Keratinocyte (primary cell): ENCODE measurements around the gene TICAM1. TPM values are rescaled to one million over a fixed set of nuclear protein-coding genes. Genes with fewer than 3 reads are reported as not detected.
A peak's percentile ranks its signal among the peaks of the same experiment; 100 is the strongest.

Experiments
- DNase-seq: peaks from one replicate; pipeline ENCODE4 v3.0.0-alpha.2; 2011; ENCODE audit warnings: low read depth, missing footprints, low spot score
- FAIRE-seq: peaks from 2 replicates; lab custom pipeline; 2011; peaks lifted over from hg19 to GRCh38; lab: Jason Lieb, UNC
- H2AFZ ChIP-seq: 2 replicates; pipeline ENCODE4 v1.6.0; 2012; ENCODE audit warnings: low read length, control low read depth, inconsistent platforms; ENCODE audit not compliant: control insufficient read depth
- H3K27ac ChIP-seq: 2 replicates; pipeline ENCODE4 v1.5.1; 2011; ENCODE audit warnings: low read length; ENCODE audit not compliant: control insufficient read depth, insufficient read depth
- H3K27me3 ChIP-seq: 3 replicates; pipeline ENCODE4 v1.6.0; 2011; ENCODE audit warnings: low read length; ENCODE audit not compliant: control insufficient read depth, insufficient read depth; ENCODE audit errors: extremely low read depth
- H3K36me3 ChIP-seq, 2 experiments: 2 replicates in 1 of 2; 3 replicates in 1 of 2; pipeline ENCODE4 v1.5.1; 2011; ENCODE audit warnings: low read length in 2 of 2, mild to moderate bottlenecking in 1 of 2; ENCODE audit not compliant: control insufficient read depth in 2 of 2, insufficient read depth in 2 of 2; ENCODE audit errors: extremely low read depth in 1 of 2
- H3K4me1 ChIP-seq: 3 replicates; pipeline ENCODE4 v1.5.1; 2011; ENCODE audit warnings: low read length; ENCODE audit not compliant: control insufficient read depth, insufficient read depth; ENCODE audit errors: extremely low read depth
- H3K4me2 ChIP-seq: 3 replicates; pipeline ENCODE4 v1.6.0; 2011; ENCODE audit warnings: low read depth, low read length; ENCODE audit not compliant: control insufficient read depth, insufficient read depth; ENCODE audit errors: extremely low read depth
- H3K4me3 ChIP-seq, 3 experiments: fragments of 200-600 bp in 1 of 3; sonication (generic) in 1 of 3; 2 replicates in 2 of 3; 3 replicates in 1 of 3; pipeline ENCODE4 v1.5.1; 2011 to 2016; ENCODE audit warnings: low read length in 3 of 3, mild to moderate bottlenecking in 3 of 3, control low read depth in 2 of 3, inconsistent platforms in 1 of 3, low read depth in 1 of 3, mixed read lengths in 1 of 3, mixed run types in 1 of 3, moderate library complexity in 1 of 3; ENCODE audit not compliant: control insufficient read depth in 2 of 3, insufficient read depth in 2 of 3; ENCODE audit errors: extremely low read depth in 1 of 3
- H3K79me2 ChIP-seq: 2 replicates; pipeline ENCODE4 v1.6.0; 2012; ENCODE audit warnings: low read length; ENCODE audit not compliant: control insufficient read depth, insufficient read depth
- H3K9ac ChIP-seq: 3 replicates; pipeline ENCODE4 v1.6.0; 2011; ENCODE audit warnings: low read length; ENCODE audit not compliant: control insufficient read depth, insufficient read depth; ENCODE audit errors: extremely low read depth
- H3K9me1 ChIP-seq: 3 replicates; pipeline ENCODE4 v1.6.0; 2011; ENCODE audit warnings: low read length; ENCODE audit not compliant: control insufficient read depth, insufficient read depth; ENCODE audit errors: extremely low read depth
- H3K9me3 ChIP-seq: 2 replicates; pipeline ENCODE4 v1.5.1; 2012; ENCODE audit warnings: low read depth, low read length; ENCODE audit not compliant: control insufficient read depth
- H4K20me1 ChIP-seq: 3 replicates; pipeline ENCODE4 v1.6.0; 2011; ENCODE audit warnings: low read length; ENCODE audit not compliant: control insufficient read depth, insufficient read depth; ENCODE audit errors: extremely low read depth
- EZH2 ChIP-seq: IDR thresholded peaks from one replicate; pipeline ENCODE4 v1.6.1; 2012; ENCODE audit warnings: inconsistent platforms, mild to moderate bottlenecking, low read length, moderate library complexity
- dilution Hi-C: fragments of 300-500 bp; cut with MboI; formaldehyde crosslinking; loops from one replicate; pipeline ENCODE4 v1.7.0; 2020; ENCODE audit warnings: low sequenced_read_pairs; ENCODE audit not compliant: extremely low pct_ligation_motif_present
- polyA plus RNA-seq, 5 experiments: library from polyadenylated mRNA; depleted of rRNA in 3 of 5; stranded (reverse) in 3 of 5; stranded (forward) in 1 of 5; unstranded in 1 of 5; fragments of >200 nt; gene quantifications; 1 replicate in 1 of 5; 2 replicates in 3 of 5; 3 replicates in 1 of 5; pipeline versions ENCODE4 v1.2.1 to v1.2.3, GENCODE V29; 2011 to 2012; ENCODE audit warnings: missing spikeins in 2 of 5, low read depth in 1 of 5, low replicate concordance in 1 of 5
- TF ChIP-seq, protein P1 (sequence below), 3 experiments: IDR thresholded peaks in 1 of 3; conservative IDR thresholded peaks in 1 of 3; optimal IDR thresholded peaks in 1 of 3; 2 replicates in 2 of 3; 3 replicates in 1 of 3; pipeline versions ENCODE3 to v1.5.1; 2011; ENCODE audit warnings: low read length in 3 of 3, mild to moderate bottlenecking in 3 of 3, moderate library complexity in 2 of 3, control low read depth in 1 of 3, inconsistent platforms in 1 of 3; ENCODE audit not compliant: insufficient read depth in 2 of 3; ENCODE audit errors: extremely low read depth in 1 of 3

The TICAM1 gene
- polyA plus RNA-seq, 1 donor (not counting 4 experiments of a cell fraction or from before 2014, with no cell fraction given) = 2.2 TPM

DNA sequence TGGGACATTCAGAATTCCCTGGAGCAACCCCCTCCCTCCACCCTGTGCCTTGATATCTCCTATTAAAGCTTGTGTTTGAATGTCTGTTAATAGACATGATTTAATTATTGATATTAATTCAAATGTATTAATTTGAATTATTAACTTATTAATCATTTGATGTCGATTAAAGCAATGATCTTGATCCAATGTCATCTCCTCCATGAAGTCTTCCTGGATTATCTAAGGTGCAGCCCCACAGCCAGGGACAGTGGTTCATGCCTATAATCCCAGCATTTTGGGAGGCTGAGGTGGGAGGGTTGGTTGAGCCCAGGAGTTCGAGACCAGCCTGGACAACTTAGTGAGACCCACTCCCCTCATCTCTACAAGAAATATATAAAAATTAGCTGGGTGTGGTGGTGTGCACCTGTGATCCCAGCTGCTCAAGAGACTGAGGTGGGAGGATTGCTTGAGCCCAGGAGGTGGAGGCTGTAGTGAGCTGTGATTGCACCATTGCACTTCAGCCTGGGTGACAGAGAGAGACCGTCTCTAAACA, 30.4 kb downstream of the TICAM1 start:
- Histone ChIP-seq H3K27ac (no peak overlapping the region), H4K20me1 (no peaks in the 10 kb centered on the region), H3K4me1 (peaks cover 13% of the 10 kb centered on the region), H3K9ac (no peak overlapping the region), H3K4me3 (no peak overlapping the region), H3K9me3 (no peaks in the 10 kb centered on the region), H2AFZ (no peak overlapping the region), H3K27me3 (no peaks in the 10 kb centered on the region), H3K36me3 (peaks cover 2 to 5% of the 10 kb centered on the region in 2 experiments), H3K9me1 (no peaks in the 10 kb centered on the region), H3K79me2 (peaks cover 7% of the 10 kb centered on the region), H3K4me2 (peak overlapping the region; percentile 33)
- DNase-seq = no peak
- dilution Hi-C loops = no loop called here
- TF ChIP-seq, protein P1, sequence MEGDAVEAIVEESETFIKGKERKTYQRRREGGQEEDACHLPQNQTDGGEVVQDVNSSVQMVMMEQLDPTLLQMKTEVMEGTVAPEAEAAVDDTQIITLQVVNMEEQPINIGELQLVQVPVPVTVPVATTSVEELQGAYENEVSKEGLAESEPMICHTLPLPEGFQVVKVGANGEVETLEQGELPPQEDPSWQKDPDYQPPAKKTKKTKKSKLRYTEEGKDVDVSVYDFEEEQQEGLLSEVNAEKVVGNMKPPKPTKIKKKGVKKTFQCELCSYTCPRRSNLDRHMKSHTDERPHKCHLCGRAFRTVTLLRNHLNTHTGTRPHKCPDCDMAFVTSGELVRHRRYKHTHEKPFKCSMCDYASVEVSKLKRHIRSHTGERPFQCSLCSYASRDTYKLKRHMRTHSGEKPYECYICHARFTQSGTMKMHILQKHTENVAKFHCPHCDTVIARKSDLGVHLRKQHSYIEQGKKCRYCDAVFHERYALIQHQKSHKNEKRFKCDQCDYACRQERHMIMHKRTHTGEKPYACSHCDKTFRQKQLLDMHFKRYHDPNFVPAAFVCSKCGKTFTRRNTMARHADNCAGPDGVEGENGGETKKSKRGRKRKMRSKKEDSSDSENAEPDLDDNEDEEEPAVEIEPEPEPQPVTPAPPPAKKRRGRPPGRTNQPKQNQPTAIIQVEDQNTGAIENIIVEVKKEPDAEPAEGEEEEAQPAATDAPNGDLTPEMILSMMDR (optimal IDR thresholded peaks at IDR 0.05 in 1 of 3, IDR thresholded peaks at IDR 0.05 in 1 of 3, conservative IDR thresholded peaks at IDR 0.05 in 1 of 3; ENCODE audit: extremely low read depth in 1 of 3, insufficient read depth in 2 of 3, low read length in 3 of 3) = no peak
- TF ChIP-seq EZH2 = no peak
- no peak for FAIRE-seq

DNA sequence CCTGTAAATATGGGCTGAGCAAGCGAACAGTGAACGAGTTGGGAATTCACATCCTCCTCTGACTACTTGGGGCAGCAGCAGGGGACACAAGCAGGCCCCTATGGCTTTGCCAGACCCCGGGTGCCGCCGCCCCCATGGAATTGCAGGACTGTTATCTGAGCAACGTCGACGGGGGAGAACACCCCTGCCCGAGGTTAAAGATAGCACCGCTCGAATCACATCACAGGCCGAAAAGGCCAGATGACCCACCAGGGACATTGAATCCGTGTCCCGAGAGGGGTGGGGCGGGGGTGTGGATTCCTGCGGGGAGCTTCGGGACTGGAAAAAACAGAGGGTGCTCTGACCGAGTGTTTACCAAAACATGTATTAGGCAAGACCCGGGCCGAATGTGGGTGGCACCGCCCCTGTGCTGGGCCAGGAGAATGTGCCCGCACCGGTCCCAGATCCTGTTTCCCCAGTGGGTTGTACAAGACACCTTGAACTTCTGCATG, 30.9 kb downstream of the TICAM1 start:
- H3K27ac ChIP-seq = no peak overlapping the region
- no peak overlapping the region for H2AFZ ChIP-seq
- H3K27me3 ChIP-seq = no peaks in the 10 kb centered on the region
- peaks cover 11% of the 10 kb centered on the region for H3K79me2 ChIP-seq
- DNase-seq (no peak), FAIRE-seq (no peak)
- H3K4me1 ChIP-seq = peaks cover 17% of the 10 kb centered on the region
- H3K9me1 ChIP-seq = no peaks in the 10 kb centered on the region
- dilution Hi-C loops = no loop called here
- no peaks in the 10 kb centered on the region for H4K20me1 ChIP-seq
- TF ChIP-seq, protein P1 (optimal IDR thresholded peaks at IDR 0.05 in 1 of 3, IDR thresholded peaks at IDR 0.05 in 1 of 3, conservative IDR thresholded peaks at IDR 0.05 in 1 of 3; ENCODE audit: extremely low read depth in 1 of 3, insufficient read depth in 2 of 3, low read length in 3 of 3) = no peak
- TF ChIP-seq EZH2 = no peak
- H3K9me3 ChIP-seq = no peaks in the 10 kb centered on the region
- no peak overlapping the region for H3K9ac ChIP-seq
- H3K4me3 ChIP-seq = peak overlapping the region in 1 of 3 experiments; percentile 40
- H3K4me2 ChIP-seq = peak overlapping the region; percentile 33
- H3K36me3 ChIP-seq = peaks cover 2 to 5% of the 10 kb centered on the region in 2 experiments
